OCI-LY7 (cell line): Measurements from ENCODE around the gene YEATS4.

ENCODE experiments used
- EZH2phosphoT487 ChIP-seq: fragments of 200-600 bp; sonication (generic); IDR thresholded peaks from 2 replicates; pipeline ENCODE4 v1.6.1; 2018; ENCODE audit warnings: low read depth, borderline replicate concordance, mild to moderate bottlenecking, mixed run types, antibody characterized with exemption, low read length, moderate library complexity, mixed read lengths
- TF ChIP-seq, protein P1 (sequence below): fragments of 200-600 bp; sonication (generic); conservative IDR thresholded peaks from 2 replicates; pipeline ENCODE4 v1.5.1; 2014; ENCODE audit warnings: mild to moderate bottlenecking, antibody characterized with exemption, low read length, moderate library complexity, mixed read lengths

DNA sequence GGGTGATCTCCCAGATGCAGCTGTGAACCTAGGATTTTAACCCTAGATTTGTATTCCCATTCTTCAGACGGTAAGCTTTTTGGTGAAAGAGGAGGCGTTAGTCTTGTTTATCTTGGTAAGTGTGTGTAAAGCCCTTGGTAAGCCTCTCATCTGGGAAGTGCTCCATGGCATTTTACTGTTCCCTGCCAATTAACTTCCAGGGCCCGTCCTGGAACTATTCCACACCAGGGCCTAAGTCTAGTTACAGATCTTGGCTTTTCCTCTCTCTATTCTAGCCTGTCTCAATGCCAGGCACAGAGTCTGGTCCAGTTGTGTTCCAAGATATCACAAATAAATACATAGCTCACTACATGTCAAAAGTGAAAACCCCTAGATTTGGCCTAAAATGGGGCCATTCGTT, 42.4 kb downstream of the YEATS4 start:
- TF ChIP-seq, protein P1, sequence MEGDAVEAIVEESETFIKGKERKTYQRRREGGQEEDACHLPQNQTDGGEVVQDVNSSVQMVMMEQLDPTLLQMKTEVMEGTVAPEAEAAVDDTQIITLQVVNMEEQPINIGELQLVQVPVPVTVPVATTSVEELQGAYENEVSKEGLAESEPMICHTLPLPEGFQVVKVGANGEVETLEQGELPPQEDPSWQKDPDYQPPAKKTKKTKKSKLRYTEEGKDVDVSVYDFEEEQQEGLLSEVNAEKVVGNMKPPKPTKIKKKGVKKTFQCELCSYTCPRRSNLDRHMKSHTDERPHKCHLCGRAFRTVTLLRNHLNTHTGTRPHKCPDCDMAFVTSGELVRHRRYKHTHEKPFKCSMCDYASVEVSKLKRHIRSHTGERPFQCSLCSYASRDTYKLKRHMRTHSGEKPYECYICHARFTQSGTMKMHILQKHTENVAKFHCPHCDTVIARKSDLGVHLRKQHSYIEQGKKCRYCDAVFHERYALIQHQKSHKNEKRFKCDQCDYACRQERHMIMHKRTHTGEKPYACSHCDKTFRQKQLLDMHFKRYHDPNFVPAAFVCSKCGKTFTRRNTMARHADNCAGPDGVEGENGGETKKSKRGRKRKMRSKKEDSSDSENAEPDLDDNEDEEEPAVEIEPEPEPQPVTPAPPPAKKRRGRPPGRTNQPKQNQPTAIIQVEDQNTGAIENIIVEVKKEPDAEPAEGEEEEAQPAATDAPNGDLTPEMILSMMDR = no peak
- no peak for TF ChIP-seq EZH2phosphoT487
